Mesothelial cell of epicardium (in vitro differentiated cells): ENCODE measurements around the gene SCNN1B. TPM values are rescaled to one million over a fixed set of nuclear protein-coding genes. Genes with fewer than 3 reads are reported as not detected.

Experiments
- DNase-seq, 2 experiments: peaks; one replicate each; pipeline ENCODE4 v3.0.0; 2021; ENCODE audit warnings: low spot score in 2 of 2; ENCODE audit not compliant: unreplicated experiment in 2 of 2
- H3K27ac Mint-ChIP-seq: 2 replicates; pipeline ENCODE4 v1.8.0; 2021; ENCODE audit warnings: mixed read lengths
- H3K27me3 Mint-ChIP-seq: 2 replicates; pipeline ENCODE4 v1.8.0; 2021; ENCODE audit warnings: low read depth, mixed read lengths
- H3K36me3 Mint-ChIP-seq: 2 replicates; pipeline ENCODE4 v1.8.0; 2021; ENCODE audit warnings: mixed read lengths
- H3K4me1 Mint-ChIP-seq: 2 replicates; pipeline ENCODE4 v1.8.0; 2021; ENCODE audit warnings: mixed read lengths
- H3K4me3 Mint-ChIP-seq: 2 replicates; pipeline ENCODE4 v1.8.0; 2021; ENCODE audit warnings: mild to moderate bottlenecking, moderate library complexity, mixed read lengths
- H3K9me3 Mint-ChIP-seq: 2 replicates; pipeline ENCODE4 v1.8.0; 2021; ENCODE audit warnings: mixed read lengths
- total RNA-seq: library from RNA; stranded (reverse); gene quantifications from 3 replicates; pipeline ENCODE4 v1.2.1, GENCODE V29; 2021
- TF ChIP-seq, protein P1 (sequence below): fragments of 200-600 bp; sonication (generic); IDR thresholded peaks from one replicate; pipeline ENCODE4 v1.5.0; 2021; ENCODE audit warnings: antibody characterized with exemption; ENCODE audit not compliant: unreplicated experiment

SCNN1B gene
- total RNA-seq, 1 donor from 2014 or later, result not detected

DNA sequence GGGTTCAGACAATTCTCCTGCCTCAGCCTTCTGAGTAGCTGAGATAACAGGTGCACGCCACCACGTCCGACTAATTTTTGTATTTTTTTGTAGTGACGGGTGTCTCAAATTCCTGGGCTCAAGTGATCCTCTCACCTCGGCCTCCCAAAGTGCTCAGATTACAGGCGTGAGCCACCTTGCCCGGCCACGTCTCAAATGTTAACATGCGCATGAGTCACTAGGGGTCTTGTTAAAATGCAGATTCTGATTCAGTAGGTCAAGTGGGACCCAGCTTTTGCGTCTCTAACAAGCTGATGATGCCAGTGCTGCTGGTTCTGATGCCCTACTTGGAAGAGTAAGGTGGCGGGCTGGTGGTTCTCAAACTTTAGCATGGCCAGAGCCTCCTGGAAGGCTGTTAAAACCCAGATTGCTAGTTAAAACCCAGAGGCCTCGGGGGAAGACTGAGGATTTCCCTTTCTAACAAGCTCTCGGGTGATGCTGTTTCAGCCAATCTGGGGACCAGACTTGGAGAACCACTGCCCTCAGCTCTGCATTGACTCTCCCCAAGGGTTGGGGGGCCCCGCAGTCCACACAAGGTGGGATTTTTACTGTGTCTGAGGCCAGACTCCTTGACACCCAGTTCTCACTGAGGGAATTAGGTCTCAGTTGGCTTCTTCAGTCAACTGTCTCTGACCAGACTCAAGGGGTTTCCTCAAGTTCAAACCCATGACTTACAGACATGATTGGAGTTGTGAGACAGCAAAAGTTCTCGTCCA, 17.9 kb downstream of the SCNN1B start:
- TF ChIP-seq, protein P1, sequence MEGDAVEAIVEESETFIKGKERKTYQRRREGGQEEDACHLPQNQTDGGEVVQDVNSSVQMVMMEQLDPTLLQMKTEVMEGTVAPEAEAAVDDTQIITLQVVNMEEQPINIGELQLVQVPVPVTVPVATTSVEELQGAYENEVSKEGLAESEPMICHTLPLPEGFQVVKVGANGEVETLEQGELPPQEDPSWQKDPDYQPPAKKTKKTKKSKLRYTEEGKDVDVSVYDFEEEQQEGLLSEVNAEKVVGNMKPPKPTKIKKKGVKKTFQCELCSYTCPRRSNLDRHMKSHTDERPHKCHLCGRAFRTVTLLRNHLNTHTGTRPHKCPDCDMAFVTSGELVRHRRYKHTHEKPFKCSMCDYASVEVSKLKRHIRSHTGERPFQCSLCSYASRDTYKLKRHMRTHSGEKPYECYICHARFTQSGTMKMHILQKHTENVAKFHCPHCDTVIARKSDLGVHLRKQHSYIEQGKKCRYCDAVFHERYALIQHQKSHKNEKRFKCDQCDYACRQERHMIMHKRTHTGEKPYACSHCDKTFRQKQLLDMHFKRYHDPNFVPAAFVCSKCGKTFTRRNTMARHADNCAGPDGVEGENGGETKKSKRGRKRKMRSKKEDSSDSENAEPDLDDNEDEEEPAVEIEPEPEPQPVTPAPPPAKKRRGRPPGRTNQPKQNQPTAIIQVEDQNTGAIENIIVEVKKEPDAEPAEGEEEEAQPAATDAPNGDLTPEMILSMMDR, result no peak
- Mint-ChIP-seq H3K27ac (no peak overlapping the region), H3K27me3 (peaks cover 6% of the 10 kb centered on the region), H3K4me1 (no peaks in the 10 kb centered on the region), H3K9me3 (no peaks in the 10 kb centered on the region), H3K4me3 (no peak overlapping the region), H3K36me3 (no peaks in the 10 kb centered on the region)
- no peak for DNase-seq

DNA sequence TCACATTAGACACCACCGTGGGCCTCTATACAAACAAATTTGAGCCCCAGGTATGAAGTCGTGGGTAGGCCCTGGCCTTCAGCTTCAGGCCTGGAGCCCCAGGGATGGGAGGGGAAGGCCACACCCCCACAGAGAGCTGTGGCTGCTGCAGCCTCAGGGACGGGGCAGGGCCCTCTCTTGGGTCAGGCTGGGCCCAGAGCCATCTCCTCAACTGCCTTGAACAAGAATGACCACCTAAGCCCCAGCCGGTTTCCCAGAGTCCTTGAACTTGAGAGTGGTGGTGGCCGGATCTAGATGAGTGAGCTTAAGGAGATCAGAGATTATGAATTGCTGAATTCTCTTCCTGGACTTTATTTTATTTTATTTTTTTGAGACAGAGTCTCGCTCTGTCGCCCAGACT, 18.6 kb downstream of the SCNN1B start:
- no peak overlapping the region for H3K4me3 Mint-ChIP-seq
- no peaks in the 10 kb centered on the region for H3K9me3 Mint-ChIP-seq
- DNase-seq, result no peak
- TF ChIP-seq, protein P1, result no peak
- H3K4me1 Mint-ChIP-seq, result no peaks in the 10 kb centered on the region
- H3K27ac Mint-ChIP-seq, result no peak overlapping the region
- H3K36me3 Mint-ChIP-seq, result no peaks in the 10 kb centered on the region
- peaks cover 10% of the 10 kb centered on the region for H3K27me3 Mint-ChIP-seq

DNA sequence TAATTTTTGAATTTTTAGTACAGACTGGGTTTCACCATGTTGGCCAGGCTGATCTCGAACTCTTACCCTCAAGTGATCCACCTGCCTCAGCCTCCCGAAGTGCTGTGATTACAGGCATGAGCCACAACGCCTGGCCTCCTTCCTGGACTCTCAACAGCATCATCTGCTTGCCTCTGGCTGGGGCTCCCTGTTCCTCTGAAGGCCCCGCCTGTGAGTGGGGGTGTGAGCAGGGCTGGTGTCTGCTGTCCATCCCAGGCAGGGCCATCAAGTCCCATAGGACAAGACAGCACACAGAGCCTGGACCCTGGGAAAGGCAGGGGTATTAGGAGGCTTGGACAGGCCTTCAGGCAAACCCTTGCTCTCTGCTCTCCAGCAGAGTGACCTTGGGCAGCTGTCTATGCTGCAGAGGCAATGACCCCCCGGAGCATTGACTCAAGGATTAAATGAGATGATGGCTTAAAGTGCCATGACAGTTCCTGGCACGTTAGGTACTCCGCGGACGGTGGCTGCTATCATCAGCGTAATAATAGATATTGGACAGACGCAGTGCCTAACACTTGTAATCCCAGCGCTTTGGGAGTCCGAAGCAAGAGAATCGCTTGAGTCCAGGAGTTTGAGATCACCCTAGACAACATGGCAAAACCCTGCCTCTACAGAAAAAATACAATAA, 19.2 kb downstream of the SCNN1B start:
- Mint-ChIP-seq H3K36me3 (no peaks in the 10 kb centered on the region), H3K27ac (no peak overlapping the region)

GRCh38 chr16:23323224-23324030, 21.3 kb downstream of the SCNN1B start:
- H3K4me1 Mint-ChIP-seq, result no peaks in the 10 kb centered on the region
- no peak overlapping the region for H3K27ac Mint-ChIP-seq
- H3K36me3 Mint-ChIP-seq, result no peaks in the 10 kb centered on the region
- peaks cover 10% of the 10 kb centered on the region for H3K27me3 Mint-ChIP-seq
- no peak overlapping the region for H3K4me3 Mint-ChIP-seq
- DNase-seq, result no peak
- TF ChIP-seq, protein P1, result no peak
- no peaks in the 10 kb centered on the region for H3K9me3 Mint-ChIP-seq

More for the DNA sequence above, 19.2 kb downstream of the SCNN1B start:
- DNase-seq, result no peak
- Mint-ChIP-seq H3K9me3 (no peaks in the 10 kb centered on the region), H3K27me3 (peaks cover 10% of the 10 kb centered on the region), H3K4me1 (no peaks in the 10 kb centered on the region), H3K4me3 (no peak overlapping the region)
- TF ChIP-seq, protein P1, result no peak

- no peaks in the 10 kb centered on the region for H3K9me3 Mint-ChIP-seq
- DNase-seq, result no peak
- H3K27me3 Mint-ChIP-seq, result peaks cover 10% of the 10 kb centered on the region
- no peaks in the 10 kb centered on the region for H3K36me3 Mint-ChIP-seq
- no peaks in the 10 kb centered on the region for H3K4me1 Mint-ChIP-seq
- TF ChIP-seq, protein P1, result no peak
- no peak overlapping the region for H3K27ac Mint-ChIP-seq
- H3K4me3 Mint-ChIP-seq, result no peak overlapping the region
These were observed 22.6 kb downstream of the SCNN1B start for GRCh38 chr16:23324727-23325126.
